AG04450 (cell line): Measurements from ENCODE around the gene RPL13. TPM values are rescaled to one million over a fixed set of nuclear protein-coding genes. Genes with fewer than 3 reads are reported as not detected.

ENCODE experiments used
- CTCF ChIA-PET: fragments of 300-600, 350-600 bp; formaldehyde crosslinking; extraction: SDS; loops from one replicate; lab custom pipeline; 2022; ENCODE audit warnings: antibody characterized with exemption, inconsistent platforms; lab: Charles Lee
- POLR2A ChIA-PET: fragments of 350-600 bp; formaldehyde crosslinking; extraction: SDS; loops from one replicate; lab custom pipeline; 2021; ENCODE audit warnings: antibody characterized with exemption, inconsistent platforms; lab: Yijun Ruan, JAX
- DNase-seq: peaks from one replicate; pipeline ENCODE4 v3.0.0-alpha.2; 2011; ENCODE audit warnings: low read depth, low spot score
- H3K27ac ChIP-seq: one replicate; pipeline ENCODE4 v1.5.1; 2012; ENCODE audit warnings: low read depth, low read length, control low read depth
- H3K27me3 ChIP-seq: one replicate; pipeline ENCODE4 v1.6.0; 2012; ENCODE audit warnings: low read length; ENCODE audit not compliant: control insufficient read depth, insufficient read depth
- H3K4me3 ChIP-seq: 2 replicates; pipeline ENCODE4 v1.5.1; 2011; ENCODE audit warnings: mild to moderate bottlenecking, low read depth, low read length, control low read depth
- H3K9me3 ChIP-seq: 2 replicates; pipeline ENCODE4 v1.5.1; 2012; ENCODE audit warnings: low read length; ENCODE audit not compliant: control insufficient read depth, insufficient read depth
- polyA plus RNA-seq: library from polyadenylated mRNA; depleted of rRNA; stranded (reverse); fragments of >200 nt; gene quantifications from 2 replicates; pipeline ENCODE4 v1.2.3, GENCODE V29; 2011
- TF ChIP-seq, protein P1 (sequence below): IDR thresholded peaks from 2 replicates; pipeline ENCODE4 v1.5.1; 2011; ENCODE audit warnings: low read depth, low read length, control low read depth, inconsistent platforms

RPL13 gene
- polyA plus RNA-seq, 1 experiment = 2,214 TPM

DNA sequence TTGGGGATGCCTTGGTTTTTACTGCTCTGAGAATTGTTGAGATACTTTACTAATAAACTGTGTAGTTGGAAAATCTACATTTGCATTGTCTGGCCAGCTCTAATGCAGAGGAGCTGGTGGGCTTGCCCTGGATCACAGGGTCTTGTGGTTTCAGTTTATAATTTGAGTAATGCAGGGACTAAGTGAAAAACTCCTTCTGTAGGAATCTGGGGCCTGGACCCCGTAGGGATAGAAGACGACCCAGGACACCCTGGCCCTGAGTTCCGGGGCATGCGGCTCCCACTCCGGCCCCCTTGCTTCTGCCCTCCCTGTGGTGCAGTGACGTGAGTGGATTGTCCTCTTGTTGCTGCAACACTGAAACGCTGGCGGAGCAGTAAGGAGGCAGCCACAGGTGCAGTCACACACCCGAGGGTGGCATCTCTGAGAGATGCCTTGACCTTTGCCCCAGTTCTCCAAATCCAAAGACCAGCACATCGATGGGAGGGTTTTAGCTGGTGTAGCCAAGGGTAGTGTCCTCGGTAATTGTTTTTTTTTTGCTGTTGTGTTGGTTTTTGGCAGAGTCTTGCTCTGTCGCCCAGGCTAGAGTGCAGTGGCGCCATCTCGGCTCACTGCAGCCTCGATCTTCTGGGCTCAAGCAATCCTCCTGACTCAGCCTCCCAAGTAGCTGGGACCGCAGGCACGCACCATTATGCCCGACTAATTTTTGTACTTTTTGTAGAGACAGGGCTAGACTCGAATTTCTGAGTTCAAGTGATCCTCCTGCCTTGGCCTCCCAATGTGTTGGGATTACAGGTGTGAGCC is 2.6 kb upstream of the RPL13 start:
- Histone ChIP-seq H3K9me3 (no peaks in the 10 kb centered on the region; the same call in 1 of the 2 replicates), H3K4me3 (no peak overlapping the region), H3K27ac (no peak overlapping the region), H3K27me3 (no peaks in the 10 kb centered on the region)
- DNase-seq = no peak
- ChIA-PET CTCF (interaction anchor here (0.8 to 1.6 kb wide), 4 partner anchors 9 to 269 kb away, joined by 3 to 4 read pairs (median 4); no protein-coding TSS in a partner anchor), POLR2A (interaction anchor here (0.6 kb wide), 1 partner anchor 49 kb away, joined by 3 read pairs; the partner anchor contains the start of gene SPG7)
- TF ChIP-seq, protein P1, sequence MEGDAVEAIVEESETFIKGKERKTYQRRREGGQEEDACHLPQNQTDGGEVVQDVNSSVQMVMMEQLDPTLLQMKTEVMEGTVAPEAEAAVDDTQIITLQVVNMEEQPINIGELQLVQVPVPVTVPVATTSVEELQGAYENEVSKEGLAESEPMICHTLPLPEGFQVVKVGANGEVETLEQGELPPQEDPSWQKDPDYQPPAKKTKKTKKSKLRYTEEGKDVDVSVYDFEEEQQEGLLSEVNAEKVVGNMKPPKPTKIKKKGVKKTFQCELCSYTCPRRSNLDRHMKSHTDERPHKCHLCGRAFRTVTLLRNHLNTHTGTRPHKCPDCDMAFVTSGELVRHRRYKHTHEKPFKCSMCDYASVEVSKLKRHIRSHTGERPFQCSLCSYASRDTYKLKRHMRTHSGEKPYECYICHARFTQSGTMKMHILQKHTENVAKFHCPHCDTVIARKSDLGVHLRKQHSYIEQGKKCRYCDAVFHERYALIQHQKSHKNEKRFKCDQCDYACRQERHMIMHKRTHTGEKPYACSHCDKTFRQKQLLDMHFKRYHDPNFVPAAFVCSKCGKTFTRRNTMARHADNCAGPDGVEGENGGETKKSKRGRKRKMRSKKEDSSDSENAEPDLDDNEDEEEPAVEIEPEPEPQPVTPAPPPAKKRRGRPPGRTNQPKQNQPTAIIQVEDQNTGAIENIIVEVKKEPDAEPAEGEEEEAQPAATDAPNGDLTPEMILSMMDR = no peak

DNA sequence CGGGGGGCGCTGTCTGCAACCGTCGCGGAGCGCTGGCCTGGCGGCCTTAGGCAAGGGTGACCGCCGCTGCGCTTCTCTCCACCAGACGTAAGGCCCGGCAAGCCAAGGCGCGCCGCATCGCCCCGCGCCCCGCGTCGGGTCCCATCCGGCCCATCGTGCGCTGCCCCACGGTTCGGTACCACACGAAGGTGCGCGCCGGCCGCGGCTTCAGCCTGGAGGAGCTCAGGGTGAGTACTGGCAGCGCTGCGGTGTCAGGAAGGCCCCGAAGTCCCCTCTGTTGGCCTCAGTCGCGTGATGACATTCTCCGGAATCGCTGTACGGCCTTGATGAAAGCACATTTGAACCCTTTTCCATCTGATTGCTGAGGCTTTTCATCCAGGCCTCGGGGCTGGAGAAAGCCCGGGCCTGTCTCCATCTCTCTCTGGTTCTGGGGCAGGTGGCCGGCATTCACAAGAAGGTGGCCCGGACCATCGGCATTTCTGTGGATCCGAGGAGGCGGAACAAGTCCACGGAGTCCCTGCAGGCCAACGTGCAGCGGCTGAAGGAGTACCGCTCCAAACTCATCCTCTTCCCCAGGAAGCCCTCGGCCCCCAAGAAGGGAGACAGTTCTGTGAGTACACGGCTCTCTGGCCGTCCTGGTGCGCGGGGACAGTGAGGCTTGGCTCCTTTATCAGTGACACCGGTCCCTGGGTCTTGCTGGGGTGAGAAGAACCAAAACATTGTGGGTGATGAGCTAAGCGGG is 831 bp downstream of the RPL13 start:
- H3K27me3 ChIP-seq = no peaks in the 10 kb centered on the region
- POLR2A ChIA-PET = no interaction called here
- H3K27ac ChIP-seq = no peak overlapping the region
- CTCF ChIA-PET = no interaction called here
- TF ChIP-seq, protein P1 = no peak
- DNase-seq = no peak
- H3K9me3 ChIP-seq = no peaks in the 10 kb centered on the region; the same call in 1 of the 2 replicates
- peak overlapping the region; percentile 88 for H3K4me3 ChIP-seq

DNA sequence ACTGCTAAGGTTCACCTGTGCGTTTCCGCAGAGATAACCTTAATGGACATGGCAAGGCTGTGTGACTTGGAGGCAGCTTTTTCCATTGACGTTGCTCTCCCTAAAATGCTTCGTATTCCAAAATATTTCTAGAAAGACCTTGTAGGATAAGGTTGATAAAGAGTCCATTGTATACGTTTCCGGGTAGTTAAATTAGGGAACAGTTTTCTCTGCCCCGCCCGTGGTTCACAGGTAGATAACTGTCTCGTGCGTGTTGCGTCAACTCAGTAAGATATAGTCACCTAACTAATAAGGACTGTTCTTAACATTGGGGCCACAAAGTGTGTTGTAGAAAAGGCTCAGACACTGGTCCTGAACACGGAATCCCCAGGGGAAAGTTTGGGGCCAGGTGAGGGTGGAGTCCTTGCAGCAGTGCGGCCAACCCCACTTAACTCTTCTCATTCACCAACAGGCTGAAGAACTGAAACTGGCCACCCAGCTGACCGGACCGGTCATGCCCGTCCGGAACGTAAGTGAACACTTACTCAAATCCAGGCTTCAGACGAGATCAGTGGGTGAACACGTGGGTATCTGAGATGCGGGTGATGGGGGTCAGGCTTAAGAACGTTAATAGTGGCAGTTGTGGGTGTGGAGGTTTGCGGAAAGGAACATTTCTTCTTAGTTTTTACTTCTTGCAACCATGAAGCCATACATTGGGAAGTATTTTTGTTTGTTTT is 1.6 kb downstream of the RPL13 start:
- H3K4me3 ChIP-seq = peak overlapping the region; percentile 88
- ChIA-PET POLR2A (no interaction called here), CTCF (no interaction called here)
- no peaks in the 10 kb centered on the region for H3K27me3 ChIP-seq
- TF ChIP-seq, protein P1 = no peak
- DNase-seq = no peak
- H3K9me3 ChIP-seq = no peaks in the 10 kb centered on the region; the same call in 1 of the 2 replicates
- no peak overlapping the region for H3K27ac ChIP-seq

DNA sequence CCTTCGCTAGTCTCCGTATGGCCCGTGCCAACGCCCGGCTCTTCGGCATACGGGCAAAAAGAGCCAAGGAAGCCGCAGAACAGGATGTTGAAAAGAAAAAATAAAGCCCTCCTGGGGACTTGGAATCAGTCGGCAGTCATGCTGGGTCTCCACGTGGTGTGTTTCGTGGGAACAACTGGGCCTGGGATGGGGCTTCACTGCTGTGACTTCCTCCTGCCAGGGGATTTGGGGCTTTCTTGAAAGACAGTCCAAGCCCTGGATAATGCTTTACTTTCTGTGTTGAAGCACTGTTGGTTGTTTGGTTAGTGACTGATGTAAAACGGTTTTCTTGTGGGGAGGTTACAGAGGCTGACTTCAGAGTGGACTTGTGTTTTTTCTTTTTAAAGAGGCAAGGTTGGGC is 2.5 kb downstream of the RPL13 start:
- CTCF ChIA-PET = no interaction called here
- no peaks in the 10 kb centered on the region; the same call in 1 of the 2 replicates for H3K9me3 ChIP-seq
- POLR2A ChIA-PET = no interaction called here

More for the DNA sequence above, 2.5 kb downstream of the RPL13 start:
- H3K27ac ChIP-seq = no peak overlapping the region
- no peak for DNase-seq
- TF ChIP-seq, protein P1 = no peak
- H3K27me3 ChIP-seq = no peaks in the 10 kb centered on the region
- no peak overlapping the region for H3K4me3 ChIP-seq
